ENCODE data around the gene ECM1. TPM values are rescaled to one million over a fixed set of nuclear protein-coding genes. Genes with fewer than 3 reads are reported as not detected.

Gene ECM1
- total RNA-seq, 1 donor from 2014 or later: 9.1 TPM

DNA sequence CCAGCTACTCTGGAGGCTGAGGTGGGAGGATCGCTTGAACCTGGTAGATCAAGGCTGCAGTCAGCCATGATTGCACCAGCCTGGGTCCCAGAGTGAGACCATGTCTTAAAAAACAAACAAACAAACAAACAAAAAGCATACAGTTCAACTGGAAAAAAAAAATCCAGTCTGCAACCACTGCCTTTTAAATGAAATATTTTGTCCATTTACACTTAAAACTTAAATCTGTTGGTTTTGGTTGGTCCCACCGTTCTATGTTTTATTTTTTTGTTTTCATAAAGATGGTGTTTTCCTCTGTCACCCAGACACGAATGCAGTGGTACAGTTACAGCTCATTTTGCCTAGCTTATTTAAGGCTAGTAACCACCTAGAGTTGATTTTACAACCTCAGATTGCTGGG is 17.4 kb downstream of the ECM1 start:
- TF ChIP-seq, protein P1, sequence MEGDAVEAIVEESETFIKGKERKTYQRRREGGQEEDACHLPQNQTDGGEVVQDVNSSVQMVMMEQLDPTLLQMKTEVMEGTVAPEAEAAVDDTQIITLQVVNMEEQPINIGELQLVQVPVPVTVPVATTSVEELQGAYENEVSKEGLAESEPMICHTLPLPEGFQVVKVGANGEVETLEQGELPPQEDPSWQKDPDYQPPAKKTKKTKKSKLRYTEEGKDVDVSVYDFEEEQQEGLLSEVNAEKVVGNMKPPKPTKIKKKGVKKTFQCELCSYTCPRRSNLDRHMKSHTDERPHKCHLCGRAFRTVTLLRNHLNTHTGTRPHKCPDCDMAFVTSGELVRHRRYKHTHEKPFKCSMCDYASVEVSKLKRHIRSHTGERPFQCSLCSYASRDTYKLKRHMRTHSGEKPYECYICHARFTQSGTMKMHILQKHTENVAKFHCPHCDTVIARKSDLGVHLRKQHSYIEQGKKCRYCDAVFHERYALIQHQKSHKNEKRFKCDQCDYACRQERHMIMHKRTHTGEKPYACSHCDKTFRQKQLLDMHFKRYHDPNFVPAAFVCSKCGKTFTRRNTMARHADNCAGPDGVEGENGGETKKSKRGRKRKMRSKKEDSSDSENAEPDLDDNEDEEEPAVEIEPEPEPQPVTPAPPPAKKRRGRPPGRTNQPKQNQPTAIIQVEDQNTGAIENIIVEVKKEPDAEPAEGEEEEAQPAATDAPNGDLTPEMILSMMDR (IDR thresholded peaks at IDR 0.05): no peak
- no peaks in the 10 kb centered on the region for H3K27me3 Mint-ChIP-seq (ENCODE audit: low read depth)

DNA sequence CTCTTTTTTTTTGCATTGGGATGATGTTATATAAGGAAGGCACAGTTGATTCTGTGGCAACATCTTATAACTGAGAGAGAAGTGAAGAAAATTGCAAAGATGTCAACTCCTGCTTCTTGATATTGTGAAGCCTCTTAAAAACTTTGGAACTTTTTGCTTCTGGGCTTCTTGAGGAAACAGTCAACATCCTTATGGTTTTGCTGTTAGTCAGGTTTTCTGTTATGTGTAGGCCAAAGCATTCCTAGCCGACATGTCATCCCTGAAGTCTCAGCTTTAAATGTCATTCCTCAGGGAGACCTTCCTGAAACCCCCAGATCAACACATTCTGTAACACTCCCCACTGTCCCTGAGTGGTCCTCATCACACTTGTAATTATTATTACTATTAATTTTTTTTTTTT is 20.3 kb downstream of the ECM1 start:
- Mint-ChIP-seq H3K27me3 (ENCODE audit: low read depth) (no peaks in the 10 kb centered on the region), H3K27ac (ENCODE audit: unreplicated experiment) (no peak overlapping the region), H3K36me3 (ENCODE audit: low read depth) (no peaks in the 10 kb centered on the region), H3K4me1 (ENCODE audit: low read depth) (peaks cover 16% of the 10 kb centered on the region), H3K9me3 (ENCODE audit: low read depth) (no peaks in the 10 kb centered on the region), H3K4me3 (ENCODE audit: unreplicated experiment) (no peak overlapping the region)
- no peak for DNase-seq (ENCODE audit: low spot score)
- TF ChIP-seq, protein P1 (IDR thresholded peaks at IDR 0.05): no peak

More for the DNA sequence above, 17.4 kb downstream of the ECM1 start:
- no peak overlapping the region for H3K4me3 Mint-ChIP-seq (ENCODE audit: unreplicated experiment)
- H3K36me3 Mint-ChIP-seq (ENCODE audit: low read depth): no peaks in the 10 kb centered on the region
- H3K4me1 Mint-ChIP-seq (ENCODE audit: low read depth): peaks cover 9% of the 10 kb centered on the region
- DNase-seq (ENCODE audit: low spot score): no peak
- no peaks in the 10 kb centered on the region for H3K9me3 Mint-ChIP-seq (ENCODE audit: low read depth)
- H3K27ac Mint-ChIP-seq (ENCODE audit: unreplicated experiment): no peak overlapping the region

DNA sequence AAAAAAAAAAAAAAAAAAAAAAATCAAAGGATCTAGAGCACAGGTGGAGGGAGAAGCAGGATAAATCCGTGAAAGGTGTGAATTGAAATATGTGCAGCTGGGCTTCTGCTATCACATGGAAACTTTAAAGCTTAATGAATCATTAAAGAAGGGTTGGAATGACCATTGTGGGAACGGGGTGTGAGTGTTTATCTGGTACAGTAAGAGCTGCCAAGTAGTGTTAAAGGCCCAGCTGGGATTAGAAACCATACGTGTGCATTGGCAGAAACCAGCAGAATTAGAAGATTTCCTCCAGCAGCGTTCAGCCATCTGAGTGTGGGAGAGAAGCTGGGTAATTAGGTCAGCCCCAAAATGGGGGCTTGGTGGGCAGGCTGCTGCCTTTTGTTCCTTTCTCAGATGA is 21.1 kb downstream of the ECM1 start:
- H3K27ac Mint-ChIP-seq (ENCODE audit: unreplicated experiment): no peak overlapping the region
- no peaks in the 10 kb centered on the region for H3K9me3 Mint-ChIP-seq (ENCODE audit: low read depth)
- H3K4me1 Mint-ChIP-seq (ENCODE audit: low read depth): peaks cover 16% of the 10 kb centered on the region
- no peaks in the 10 kb centered on the region for H3K27me3 Mint-ChIP-seq (ENCODE audit: low read depth)
- H3K36me3 Mint-ChIP-seq (ENCODE audit: low read depth): no peaks in the 10 kb centered on the region
- DNase-seq (ENCODE audit: low spot score): no peak
- no peak overlapping the region for H3K4me3 Mint-ChIP-seq (ENCODE audit: unreplicated experiment)
- TF ChIP-seq, protein P1 (IDR thresholded peaks at IDR 0.05): no peak

DNA sequence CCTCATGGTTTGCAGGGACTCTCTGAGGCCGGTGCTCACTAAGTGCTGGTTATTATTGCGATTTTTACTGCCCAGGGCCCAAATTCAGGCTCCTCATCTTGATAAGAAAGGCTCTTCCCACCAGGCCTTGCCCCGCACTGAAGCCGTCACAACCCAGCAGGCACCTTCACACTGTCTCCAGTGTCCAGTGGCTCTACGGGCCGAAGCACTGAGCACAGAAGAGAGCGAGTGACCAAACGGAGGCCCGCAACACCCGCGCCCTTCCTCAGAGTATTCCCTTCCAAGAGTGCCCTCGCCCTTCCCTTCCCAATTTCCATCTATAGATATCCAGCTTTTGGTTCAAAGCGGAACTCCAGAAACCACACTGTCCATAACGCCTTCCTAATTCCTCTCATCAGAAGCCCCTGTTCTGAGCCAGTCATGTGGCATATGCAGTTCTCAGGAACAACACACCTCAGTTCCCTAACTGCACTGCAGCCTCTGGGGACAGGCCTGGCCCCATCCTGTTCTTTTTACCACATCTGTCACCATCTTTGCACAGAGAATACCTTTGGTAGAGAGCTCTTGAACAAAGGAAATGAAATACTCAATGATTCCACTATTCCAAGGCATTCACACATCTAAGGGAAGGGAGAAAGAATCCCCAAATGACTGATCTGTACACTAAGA is 22.7 kb downstream of the ECM1 start:
- peaks cover 19% of the 10 kb centered on the region for H3K4me1 Mint-ChIP-seq (ENCODE audit: low read depth)

DNA sequence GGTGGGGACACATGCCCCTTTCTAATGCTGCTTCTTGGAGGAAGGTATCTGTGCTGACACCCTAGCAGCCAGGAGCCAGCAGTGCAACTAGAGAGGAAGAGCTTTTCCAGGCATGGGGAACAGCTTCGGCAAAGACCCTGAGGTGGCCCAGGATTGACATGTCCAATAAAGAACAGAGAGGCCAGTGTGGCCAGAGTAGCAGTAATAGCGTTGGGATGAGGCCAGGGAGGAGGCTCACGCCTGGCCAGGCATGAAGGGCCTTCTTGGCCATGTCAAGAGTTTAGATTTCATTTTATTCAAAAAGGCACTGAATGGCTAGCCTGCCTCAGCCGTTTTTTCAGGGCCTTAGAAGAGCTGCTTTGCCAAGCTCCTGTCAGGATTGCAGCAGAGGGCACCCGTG is 25.0 kb downstream of the ECM1 start:
- Mint-ChIP-seq H3K4me1 (ENCODE audit: low read depth) (peaks cover 30% of the 10 kb centered on the region), H3K27me3 (ENCODE audit: low read depth) (no peaks in the 10 kb centered on the region), H3K9me3 (ENCODE audit: low read depth) (no peaks in the 10 kb centered on the region), H3K36me3 (ENCODE audit: low read depth) (no peaks in the 10 kb centered on the region), H3K4me3 (ENCODE audit: unreplicated experiment) (no peak overlapping the region), H3K27ac (ENCODE audit: unreplicated experiment) (no peak overlapping the region)
- DNase-seq (ENCODE audit: low spot score): no peak
- TF ChIP-seq, protein P1 (IDR thresholded peaks at IDR 0.05): peak; percentile 34

More for the DNA sequence above, 22.7 kb downstream of the ECM1 start:
- no peak for DNase-seq (ENCODE audit: low spot score)
- Mint-ChIP-seq H3K9me3 (ENCODE audit: low read depth) (no peaks in the 10 kb centered on the region), H3K36me3 (ENCODE audit: low read depth) (no peaks in the 10 kb centered on the region), H3K27ac (ENCODE audit: unreplicated experiment) (no peak overlapping the region), H3K4me3 (ENCODE audit: unreplicated experiment) (no peak overlapping the region), H3K27me3 (ENCODE audit: low read depth) (no peaks in the 10 kb centered on the region)
- TF ChIP-seq, protein P1 (IDR thresholded peaks at IDR 0.05): no peak
